ENCODE measurements around the gene VSTM5. TPM values are rescaled to one million over a fixed set of nuclear protein-coding genes. Genes with fewer than 3 reads are reported as not detected.
"Not testable (repeated sequence)": the region's sequence is repeated elsewhere in the genome, so short reads cannot be mapped to it uniquely, and the experiment has no call there.

VSTM5 gene
- total and polyA plus RNA-seq, 7 donors: 0.01 to 0.26 (median 0.01) TPM; not detected in 4

- intact Hi-C loops (cut with DNase I): loop anchor here (2.0 to 5.0 kb wide), 2 partner anchors 41 to 43 kb away; partner anchors contain the start of genes C11orf54 (in 2 of the 2) and TAF1D (in 2 of the 2)
- peaks cover 0 to 16% of the 10 kb centered on the region in 2 donors for H3K36me3 ChIP-seq (ENCODE audit: insufficient read depth in 1 of 2, low read depth in 1 of 2)
- no peaks in the 10 kb centered on the region for H3K27me3 ChIP-seq (ENCODE audit: insufficient read depth in 3 of 3, low read length in 2 of 3)
- no peak for DNase-seq
- peak overlapping the region; percentile 94 for H3K4me3 ChIP-seq
- H3K4me1 ChIP-seq: peaks cover 33% of the 10 kb centered on the region
- WGBS, 3 donors: 0 to 1% (median 0%) methylated on average over 10 of the region's 10 CpGs
- peak overlapping the region; percentile 88 for H3K27ac ChIP-seq
- peak; percentile 42 to 56 (median 50) for ATAC-seq
- no peaks in the 10 kb centered on the region for H3K9me3 ChIP-seq
- TF ChIP-seq CTCF (IDR thresholded peaks at IDR 0.05): no peak
Observed at GRCh38 chr11:93783765-93784144, 66.7 kb downstream of the VSTM5 start.

GRCh38 chr11:93783362-93783761, 67.1 kb downstream of the VSTM5 start:
- Histone ChIP-seq H3K9me3 (no peaks in the 10 kb centered on the region), H3K4me1 (peaks cover 33% of the 10 kb centered on the region), H3K36me3 (ENCODE audit: insufficient read depth in 1 of 2, low read depth in 1 of 2) (peaks cover 0 to 12% of the 10 kb centered on the region in 2 donors), H3K4me3 (peak overlapping the region; percentile 94), H3K27ac (no peak overlapping the region), H3K27me3 (ENCODE audit: insufficient read depth in 3 of 3, low read length in 2 of 3) (no peaks in the 10 kb centered on the region)
- DNase-seq (no peak), ATAC-seq (no peak)
- intact Hi-C loops (cut with DNase I): loop anchor here in 1 of 2 donors (5.0 kb wide), 1 partner anchor 41 kb away; the partner anchor contains the start of genes C11orf54 and TAF1D
- 51 to 57% (median 55%) methylated on average over 7 of the region's 7 CpGs for WGBS, 3 donors
- TF ChIP-seq CTCF (IDR thresholded peaks at IDR 0.05): no peak

GRCh38 chr11:93775289-93775688, 75.1 kb downstream of the VSTM5 start:
- TF ChIP-seq CTCF (IDR thresholded peaks at IDR 0.05): no peak
- peaks cover 0 to 3% of the 10 kb centered on the region in 2 donors for H3K36me3 ChIP-seq (ENCODE audit: insufficient read depth in 1 of 2, low read depth in 1 of 2)
- H3K27ac ChIP-seq: no peak overlapping the region
- DNase-seq: no peak
- no peaks in the 10 kb centered on the region for H3K27me3 ChIP-seq (ENCODE audit: insufficient read depth in 3 of 3, low read length in 2 of 3)
- H3K9me3 ChIP-seq: no peaks in the 10 kb centered on the region
- intact Hi-C loops (cut with DNase I): no loop called here
- H3K4me1 ChIP-seq: no peaks in the 10 kb centered on the region
- H3K4me3 ChIP-seq: no peak overlapping the region
- 55 to 61% (median 59%) methylated on average over 2 of the region's 2 CpGs for WGBS, 3 donors
- ATAC-seq: no peak

- DNase-seq; H3K4me3 ChIP-seq; H3K9me3 ChIP-seq; H3K27me3 ChIP-seq (ENCODE audit: insufficient read depth in 3 of 3, low read length in 2 of 3); H3K27ac ChIP-seq; ATAC-seq; H3K4me1 ChIP-seq; intact Hi-C loops (cut with DNase I); H3K36me3 ChIP-seq (ENCODE audit: insufficient read depth in 1 of 2, low read depth in 1 of 2): not testable (repeated sequence)
- WGBS, 3 donors: 86 to 93% (median 90%) methylated on average over 3 of the region's 3 CpGs
Observed at GRCh38 chr11:93774560-93774959, 75.9 kb downstream of the VSTM5 start.

GRCh38 chr11:93773601-93774200, 76.7 kb downstream of the VSTM5 start:
- Histone ChIP-seq H3K36me3 (ENCODE audit: insufficient read depth in 1 of 2, low read depth in 1 of 2) (peaks cover 0 to 3% of the 10 kb centered on the region in 2 donors), H3K27me3 (ENCODE audit: insufficient read depth in 3 of 3, low read length in 2 of 3) (no peaks in the 10 kb centered on the region), H3K9me3 (no peaks in the 10 kb centered on the region), H3K27ac (no peak overlapping the region), H3K4me3 (no peak overlapping the region), H3K4me1 (no peaks in the 10 kb centered on the region)
- ATAC-seq (peak in 1 of 4 donors; percentile 37), DNase-seq (no peak)
- 89 to 92% (median 89%) methylated on average over 9 to 10 of the region's 10 CpGs for WGBS, 3 donors
- intact Hi-C loops (cut with DNase I): no loop called here
- TF ChIP-seq CTCF (IDR thresholded peaks at IDR 0.05): no peak
